Neuronal stem cell (in vitro differentiated cells): Measurements from ENCODE around the gene MFSD2A. TPM values are rescaled to one million over a fixed set of nuclear protein-coding genes. Genes with fewer than 3 reads are reported as not detected.

Source experiments
- DNase-seq: peaks from one replicate; pipeline ENCODE4 v3.0.0-alpha.2; 2013; ENCODE audit warnings: low spot score
- H2AFZ ChIP-seq: one replicate; pipeline ENCODE4 v1.6.1; 2013; ENCODE audit warnings: mild to moderate bottlenecking, low read length, inconsistent platforms
- H2AK5ac ChIP-seq: 2 replicates; pipeline ENCODE4 v1.6.1; 2013; ENCODE audit warnings: low read depth, mild to moderate bottlenecking, inconsistent platforms, low read length, moderate library complexity, mixed read lengths
- H2BK120ac ChIP-seq: 2 replicates; pipeline ENCODE4 v1.6.1; 2013; ENCODE audit warnings: low read depth, mild to moderate bottlenecking, inconsistent platforms, low read length, moderate library complexity, mixed read lengths
- H2BK12ac ChIP-seq: one replicate; pipeline ENCODE4 v1.6.1; 2013; ENCODE audit warnings: low read length, inconsistent platforms
- H2BK15ac ChIP-seq: 2 replicates; pipeline ENCODE4 v1.6.1; 2013; ENCODE audit warnings: mild to moderate bottlenecking, low read length, inconsistent platforms, mixed read lengths
- H2BK5ac ChIP-seq: one replicate; pipeline ENCODE4 v1.6.1; 2013; ENCODE audit warnings: inconsistent platforms, mild to moderate bottlenecking, low read length, moderate library complexity
- H3K14ac ChIP-seq: one replicate; pipeline ENCODE4 v1.6.1; 2013; ENCODE audit warnings: low read length, inconsistent platforms
- H3K18ac ChIP-seq: 2 replicates; pipeline ENCODE4 v1.6.1; 2013; ENCODE audit warnings: low read length, inconsistent platforms
- H3K23ac ChIP-seq: 2 replicates; pipeline ENCODE4 v1.6.1; 2013; ENCODE audit warnings: low read depth, mild to moderate bottlenecking, mixed read lengths, low read length, inconsistent platforms; ENCODE audit not compliant: poor library complexity
- H3K27ac ChIP-seq: replicated peaks from 3 replicates; pipeline ENCODE4 v1.5.1; 2013; ENCODE audit warnings: low read length, inconsistent platforms
- H3K27me3 ChIP-seq, 3 experiments: 2 replicates each; pipeline ENCODE4 v1.6.1; 2013; ENCODE audit warnings: low read length in 3 of 3, mild to moderate bottlenecking in 2 of 3, inconsistent platforms in 1 of 3, low read depth in 1 of 3, mixed read lengths in 1 of 3, moderate library complexity in 1 of 3; ENCODE audit not compliant: control insufficient read depth in 3 of 3, insufficient read depth in 3 of 3
- H3K36me3 ChIP-seq, 2 donors: replicated peaks in 1 of 2; 2 replicates each; pipeline ENCODE4 v1.6.1; 2013; ENCODE audit warnings: low read length in 2 of 2; ENCODE audit not compliant: control insufficient read depth in 2 of 2, insufficient read depth in 2 of 2
- H3K4ac ChIP-seq: 2 replicates; pipeline ENCODE4 v1.6.1; 2013; ENCODE audit warnings: inconsistent platforms, mild to moderate bottlenecking, low read length, moderate library complexity
- H3K4me1 ChIP-seq, 2 donors: 1 replicate in 1 of 2; 2 replicates in 1 of 2; pipeline ENCODE4 v1.6.1; 2013; ENCODE audit warnings: low read length in 2 of 2, low read depth in 1 of 2; ENCODE audit not compliant: control insufficient read depth in 2 of 2, insufficient read depth in 1 of 2
- H3K4me2 ChIP-seq: one replicate; pipeline ENCODE4 v1.6.1; 2013; ENCODE audit warnings: mild to moderate bottlenecking, low read length, inconsistent platforms; ENCODE audit not compliant: insufficient read depth, poor library complexity, severe bottlenecking
- H3K4me3 ChIP-seq, 2 donors: 2 replicates each; pipeline ENCODE4 v1.5.1; 2013; ENCODE audit warnings: low read length in 2 of 2, mild to moderate bottlenecking in 2 of 2, inconsistent platforms in 1 of 2, moderate library complexity in 1 of 2
- H3K79me1 ChIP-seq: one replicate; pipeline ENCODE4 v1.6.1; 2013; ENCODE audit warnings: low read depth, mild to moderate bottlenecking, inconsistent platforms, low read length, moderate library complexity
- H3K9ac ChIP-seq: one replicate; pipeline ENCODE4 v1.6.1; 2013; ENCODE audit warnings: mild to moderate bottlenecking, low read depth, low read length, inconsistent platforms; ENCODE audit not compliant: poor library complexity
- H3K9me3 ChIP-seq, 2 donors: replicated peaks in 1 of 2; 2 replicates each; pipeline versions ENCODE3 to v1.6.1; 2013; ENCODE audit warnings: low read length in 2 of 2, mild to moderate bottlenecking in 2 of 2, inconsistent platforms in 1 of 2, low read depth in 1 of 2, mixed read lengths in 1 of 2, moderate library complexity in 1 of 2; ENCODE audit not compliant: control insufficient read depth in 2 of 2, insufficient read depth in 1 of 2
- H4K8ac ChIP-seq: one replicate; pipeline ENCODE4 v1.6.1; 2013; ENCODE audit warnings: low read depth, mild to moderate bottlenecking, inconsistent platforms, low read length, moderate library complexity
- H4K91ac ChIP-seq: one replicate; pipeline ENCODE4 v1.6.1; 2013; ENCODE audit warnings: low read length, low read depth, mild to moderate bottlenecking, inconsistent platforms; ENCODE audit not compliant: poor library complexity
- WGBS, 2 donors: extraction: QIAGEN DNeasy Blood & Tissue Kit; methylation state at CpG; one replicate each; pipeline ENCODE4 v1.1.7; 2013; ENCODE audit warnings: missing lambda C conversion rate in 2 of 2, mixed read lengths in 1 of 2; ENCODE audit not compliant: insufficient read length in 2 of 2, insufficient replicate concordance in 1 of 2; ENCODE audit errors: extremely low coverage in 2 of 2; 5-methylcytosine and 5-hydroxymethylcytosine counted together
- polyA plus RNA-seq, 2 experiments: library from polyadenylated mRNA; stranded (reverse); fragments of 200-250 nt; gene quantifications; one replicate each; pipeline ENCODE4 v1.2.3, GENCODE V29; 2013

Gene MFSD2A
- 2.1 TPM for polyA plus RNA-seq (2013, experiment 1 of 2)
- polyA plus RNA-seq (2013, experiment 2 of 2): 2.4 TPM

DNA sequence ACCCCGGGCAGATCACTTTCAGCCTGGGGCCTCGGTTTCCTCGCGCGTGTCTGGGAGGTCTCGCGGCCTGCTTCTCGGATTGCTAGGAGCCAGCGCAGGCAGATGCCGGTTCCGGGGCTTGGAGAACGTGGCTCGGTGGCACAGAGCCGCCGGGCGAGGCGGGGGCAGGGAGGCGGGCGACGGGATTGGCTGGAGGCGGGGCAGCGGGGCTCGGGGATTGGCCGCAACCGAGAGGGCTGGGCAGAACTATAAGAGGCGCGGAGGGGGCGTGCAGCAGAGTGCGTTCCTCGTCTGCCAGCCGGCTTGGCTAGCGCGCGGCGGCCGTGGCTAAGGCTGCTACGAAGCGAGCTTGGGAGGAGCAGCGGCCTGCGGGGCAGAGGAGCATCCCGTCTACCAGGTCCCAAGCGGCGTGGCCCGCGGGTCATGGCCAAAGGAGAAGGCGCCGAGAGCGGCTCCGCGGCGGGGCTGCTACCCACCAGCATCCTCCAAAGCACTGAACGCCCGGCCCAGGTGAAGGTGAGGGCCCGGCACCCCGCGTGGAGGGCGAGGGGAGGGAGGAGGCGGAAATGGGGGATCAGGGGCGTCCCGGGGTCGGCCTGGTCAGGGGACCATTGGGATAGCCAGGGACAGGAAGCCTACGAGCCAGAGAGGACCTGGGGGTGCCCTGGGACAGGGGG, at the start of gene MFSD2A:
TSS of gene MFSD2A (plus strand) at position 276 of the 677 bp plus-strand sequence. CDS start at position 424, 148 bp downstream.
- H4K8ac ChIP-seq: no peak within 1 kb of the TSS
- no CpG with 5 or more reads among the region's 62 CpGs for WGBS, 2 donors
- H3K9ac ChIP-seq: peak within 1 kb of the TSS; percentile 60
- H3K27me3 ChIP-seq: peaks cover 0 to 34% (median 0%) of the 10 kb centered on the region in 3 experiments
- H2BK120ac ChIP-seq: no peak within 1 kb of the TSS
- peaks cover 8 to 17% of the 10 kb centered on the region in 2 donors for H3K4me1 ChIP-seq
- no peaks in the 10 kb centered on the region for H3K79me1 ChIP-seq
- peak; percentile 79 for DNase-seq
- no peak within 1 kb of the TSS for H4K91ac ChIP-seq
- H2BK5ac ChIP-seq: no peak within 1 kb of the TSS
- H3K9me3 ChIP-seq: peaks cover 0 to 9% of the 10 kb centered on the region in 2 donors
- peak within 1 kb of the TSS; percentile 22 for H2BK15ac ChIP-seq
- peak within 1 kb of the TSS; percentile 75 to 87 for H3K4me3 ChIP-seq
- H2BK12ac ChIP-seq: peak within 1 kb of the TSS; percentile 52
- H3K36me3 ChIP-seq: peaks cover 0 to 31% of the 10 kb centered on the region in 2 donors
- peak within 1 kb of the TSS; percentile 56 for H3K23ac ChIP-seq
- H2AK5ac ChIP-seq: no peak within 1 kb of the TSS
- H3K4ac ChIP-seq: no peak within 1 kb of the TSS
- peak within 1 kb of the TSS; percentile 87 for H2AFZ ChIP-seq
- H3K14ac ChIP-seq: peak within 1 kb of the TSS; percentile 83
- no peak within 1 kb of the TSS for H3K27ac ChIP-seq
- peak within 1 kb of the TSS; percentile 95 for H3K4me2 ChIP-seq
- H3K18ac ChIP-seq: peak within 1 kb of the TSS; percentile 90

DNA sequence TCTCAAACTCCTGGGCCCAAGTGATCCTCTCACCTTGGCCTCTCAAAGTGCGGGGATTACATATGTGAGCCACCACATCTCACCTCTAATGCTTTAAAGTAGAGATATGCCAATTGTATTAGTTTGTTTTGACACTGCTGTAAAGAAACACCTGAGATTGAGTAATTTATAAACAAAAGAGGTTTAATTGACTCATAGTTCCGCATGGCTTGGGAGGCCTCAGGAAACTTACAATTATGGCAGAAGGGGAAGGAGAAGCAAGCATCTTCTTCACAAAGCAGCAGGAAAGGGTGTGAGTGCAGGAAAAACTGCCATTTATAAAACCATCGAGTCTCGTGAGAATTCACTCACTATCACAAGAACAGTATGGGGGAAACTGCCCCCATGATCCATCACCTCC, 49.8 kb upstream of the MFSD2A start:
- WGBS, 2 donors: no CpG with 5 or more reads among the region's 4 CpGs
- Histone ChIP-seq H3K14ac (no peak overlapping the region), H2AFZ (no peak overlapping the region), H3K79me1 (no peaks in the 10 kb centered on the region), H2BK15ac (no peak overlapping the region), H4K91ac (no peak overlapping the region), H2BK12ac (no peak overlapping the region), H4K8ac (no peak overlapping the region), H3K9ac (no peak overlapping the region), H3K4me1 (peaks cover 1 to 5% of the 10 kb centered on the region in 2 donors), H3K9me3 (peaks cover 4 to 16% of the 10 kb centered on the region in 2 donors), H3K4ac (no peak overlapping the region), H3K27me3 (peaks cover 0 to 24% (median 13%) of the 10 kb centered on the region in 3 experiments), H3K36me3 (no peaks in the 10 kb centered on the region), H3K4me3 (no peak overlapping the region), H2BK5ac (no peak overlapping the region), H3K18ac (no peak overlapping the region), H3K27ac (no peak overlapping the region), H3K4me2 (no peak overlapping the region), H2AK5ac (no peak overlapping the region), H2BK120ac (no peak overlapping the region), H3K23ac (no peak overlapping the region)
- no peak for DNase-seq

- no peak overlapping the region for H2BK15ac ChIP-seq
- no peak overlapping the region for H2BK5ac ChIP-seq
- peaks cover 0 to 12% (median 8%) of the 10 kb centered on the region in 3 experiments for H3K27me3 ChIP-seq
- H2BK12ac ChIP-seq: no peak overlapping the region
- H2AK5ac ChIP-seq: no peak overlapping the region
- no peak overlapping the region for H2BK120ac ChIP-seq
- H3K4me2 ChIP-seq: no peak overlapping the region
- no peak overlapping the region for H3K4ac ChIP-seq
- no peak overlapping the region for H2AFZ ChIP-seq
- H3K36me3 ChIP-seq: no peaks in the 10 kb centered on the region
- no peak for DNase-seq
- no peaks in the 10 kb centered on the region for H3K4me1 ChIP-seq
- H3K9me3 ChIP-seq: peaks cover 4 to 16% of the 10 kb centered on the region in 2 donors
- no peak overlapping the region for H4K8ac ChIP-seq
- no peak overlapping the region for H3K9ac ChIP-seq
- no peak overlapping the region for H3K4me3 ChIP-seq
- no peak overlapping the region for H3K14ac ChIP-seq
- H3K23ac ChIP-seq: no peak overlapping the region
- no peak overlapping the region for H3K18ac ChIP-seq
- no peak overlapping the region for H4K91ac ChIP-seq
- H3K27ac ChIP-seq: no peak overlapping the region
- no CpG with 5 or more reads among the region's 3 CpGs for WGBS, 2 donors
- H3K79me1 ChIP-seq: no peaks in the 10 kb centered on the region
Measured at GRCh38 chr1:39907528-39908453, 47.2 kb upstream of the MFSD2A start.

DNA sequence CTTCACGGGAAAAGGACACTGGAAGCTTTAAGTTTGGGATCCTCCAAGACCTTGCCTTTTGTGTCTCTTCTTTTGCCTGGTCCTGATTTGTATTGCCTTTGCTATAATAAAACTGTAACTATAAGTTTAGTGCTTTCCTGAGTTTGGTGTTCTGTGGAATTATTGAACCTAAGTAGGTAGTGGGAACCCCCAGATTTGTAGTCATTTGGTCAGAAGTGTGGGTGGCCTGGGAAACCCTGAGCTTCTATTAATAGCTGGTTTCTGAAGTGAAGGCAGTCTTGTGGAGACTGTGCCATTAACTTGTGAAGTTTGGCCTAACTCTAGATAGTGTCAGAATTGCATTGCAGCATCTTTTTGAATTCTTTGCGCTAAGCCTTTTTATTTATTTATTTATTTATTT, 46.4 kb upstream of the MFSD2A start:
- H2BK120ac ChIP-seq: no peak overlapping the region

More for the DNA sequence above, 46.4 kb upstream of the MFSD2A start:
- Histone ChIP-seq H3K4ac (no peak overlapping the region), H2BK5ac (no peak overlapping the region), H3K4me1 (no peaks in the 10 kb centered on the region), H3K27me3 (peaks cover 0 to 4% (median under 1%) of the 10 kb centered on the region in 3 experiments), H2AFZ (no peak overlapping the region), H2BK12ac (no peak overlapping the region), H3K9me3 (peaks cover 4 to 11% of the 10 kb centered on the region in 2 donors), H3K4me2 (no peak overlapping the region), H3K9ac (no peak overlapping the region), H4K8ac (no peak overlapping the region), H3K4me3 (no peak overlapping the region), H2BK15ac (no peak overlapping the region), H2AK5ac (no peak overlapping the region), H3K23ac (no peak overlapping the region), H3K14ac (no peak overlapping the region), H3K27ac (no peak overlapping the region), H3K79me1 (no peaks in the 10 kb centered on the region), H4K91ac (no peak overlapping the region), H3K18ac (no peak overlapping the region), H3K36me3 (no peaks in the 10 kb centered on the region)
- no CpG with 5 or more reads among the region's 2 CpGs for WGBS, 2 donors
- no peak for DNase-seq
